ENCODE data around the gene TNK2. TPM values are rescaled to one million over a fixed set of nuclear protein-coding genes. Genes with fewer than 3 reads are reported as not detected.

Gene TNK2
- total RNA-seq, 1 experiment from 2014 or later = 36.0 TPM

DNA sequence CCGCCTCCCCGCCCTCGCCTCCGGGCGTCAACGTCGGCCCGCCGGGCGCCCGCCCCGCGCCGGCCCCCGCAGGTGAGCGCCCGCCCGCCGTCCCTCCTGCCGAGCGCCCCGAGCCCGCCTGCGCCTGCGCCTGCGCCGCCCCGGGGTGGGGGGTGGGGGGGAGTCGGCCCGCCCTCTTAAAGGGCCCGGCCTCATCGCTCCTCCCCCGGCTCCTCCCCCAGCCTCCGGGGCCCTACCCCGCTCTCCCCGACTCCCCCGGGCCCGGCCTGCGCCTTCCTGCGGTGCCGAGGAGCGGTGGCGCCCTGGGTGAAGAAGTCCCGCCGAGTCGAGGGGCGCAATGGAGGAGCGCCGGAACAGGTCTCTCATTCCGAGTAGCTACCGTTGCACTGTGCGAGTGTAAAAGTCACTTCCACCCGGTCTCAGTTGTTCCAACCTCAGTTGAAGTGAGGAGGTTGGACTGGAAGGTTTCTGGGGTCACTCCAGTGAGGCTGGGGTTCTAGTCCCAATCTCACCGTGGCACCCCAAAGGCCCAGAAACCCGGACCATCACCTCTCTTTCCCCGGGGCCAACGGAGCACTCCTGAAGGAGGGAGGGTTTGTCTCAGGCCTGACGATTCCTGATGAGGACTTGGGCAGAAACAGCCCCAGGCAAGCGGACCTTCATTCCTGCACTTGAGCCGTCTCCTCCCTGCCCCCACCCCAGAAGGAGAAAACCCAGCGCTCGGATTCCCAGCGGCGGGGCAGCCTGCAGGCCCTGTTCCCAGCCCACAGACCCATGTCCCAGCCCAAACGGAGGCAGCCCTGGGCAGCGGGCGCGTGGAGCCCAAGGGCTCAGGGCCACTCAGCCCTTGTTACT is 1.5 kb upstream of the TNK2 start:
- ChIA-PET CTCF (interaction anchor here (1.1 to 4.0 kb wide), 2 partner anchors 16 to 47 kb away, joined by 5 to 23 read pairs; no protein-coding TSS in a partner anchor), POLR2A (no interaction called here)
- Histone ChIP-seq H3K4me1 (peaks cover 30% of the 10 kb centered on the region), H3K27me3 (replicated peaks; ENCODE audit: control insufficient read depth, insufficient read depth, low read length) (no peaks in the 10 kb centered on the region), H3K36me3 (ENCODE audit: control insufficient read depth, insufficient read depth, low read length) (no peaks in the 10 kb centered on the region), H3K9me3 (no peaks in the 10 kb centered on the region), H3K4me3 (ENCODE audit: low read depth, low read length) (peak overlapping the region; percentile 74)
- H3K27me3 Mint-ChIP-seq (ENCODE audit: insufficient read depth, unreplicated experiment) = no peaks in the 10 kb centered on the region
- intact Hi-C loops (cut with micrococcal nuclease; ENCODE audit: unreplicated experiment) = loop anchor here (2.0 kb wide), 1 partner anchor 15 kb away; no protein-coding TSS in a partner anchor
- peaks cover 6% of the 10 kb centered on the region for H3K36me3 Mint-ChIP-seq (ENCODE audit: insufficient read depth, unreplicated experiment)
- H3K9me3 Mint-ChIP-seq (ENCODE audit: unreplicated experiment) = no peaks in the 10 kb centered on the region
- peak; percentile 86 to 88 for DNase-seq
- TF ChIP-seq, protein P1, sequence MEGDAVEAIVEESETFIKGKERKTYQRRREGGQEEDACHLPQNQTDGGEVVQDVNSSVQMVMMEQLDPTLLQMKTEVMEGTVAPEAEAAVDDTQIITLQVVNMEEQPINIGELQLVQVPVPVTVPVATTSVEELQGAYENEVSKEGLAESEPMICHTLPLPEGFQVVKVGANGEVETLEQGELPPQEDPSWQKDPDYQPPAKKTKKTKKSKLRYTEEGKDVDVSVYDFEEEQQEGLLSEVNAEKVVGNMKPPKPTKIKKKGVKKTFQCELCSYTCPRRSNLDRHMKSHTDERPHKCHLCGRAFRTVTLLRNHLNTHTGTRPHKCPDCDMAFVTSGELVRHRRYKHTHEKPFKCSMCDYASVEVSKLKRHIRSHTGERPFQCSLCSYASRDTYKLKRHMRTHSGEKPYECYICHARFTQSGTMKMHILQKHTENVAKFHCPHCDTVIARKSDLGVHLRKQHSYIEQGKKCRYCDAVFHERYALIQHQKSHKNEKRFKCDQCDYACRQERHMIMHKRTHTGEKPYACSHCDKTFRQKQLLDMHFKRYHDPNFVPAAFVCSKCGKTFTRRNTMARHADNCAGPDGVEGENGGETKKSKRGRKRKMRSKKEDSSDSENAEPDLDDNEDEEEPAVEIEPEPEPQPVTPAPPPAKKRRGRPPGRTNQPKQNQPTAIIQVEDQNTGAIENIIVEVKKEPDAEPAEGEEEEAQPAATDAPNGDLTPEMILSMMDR (IDR thresholded peaks at IDR 0.05; ENCODE audit: insufficient read depth in 1 of 2, low read depth in 1 of 2, low read length in 1 of 2, severe bottlenecking in 1 of 2, unreplicated experiment in 1 of 2) = no peak
- peaks cover 30% of the 10 kb centered on the region for H3K4me1 Mint-ChIP-seq (ENCODE audit: low read depth, unreplicated experiment)
- no TSS peak for BruUV-seq (replicated peaks)
- peak overlapping the region; percentile 86 for H3K4me3 Mint-ChIP-seq (ENCODE audit: unreplicated experiment)
- no peak overlapping the region for H3K27ac Mint-ChIP-seq (ENCODE audit: unreplicated experiment)

DNA sequence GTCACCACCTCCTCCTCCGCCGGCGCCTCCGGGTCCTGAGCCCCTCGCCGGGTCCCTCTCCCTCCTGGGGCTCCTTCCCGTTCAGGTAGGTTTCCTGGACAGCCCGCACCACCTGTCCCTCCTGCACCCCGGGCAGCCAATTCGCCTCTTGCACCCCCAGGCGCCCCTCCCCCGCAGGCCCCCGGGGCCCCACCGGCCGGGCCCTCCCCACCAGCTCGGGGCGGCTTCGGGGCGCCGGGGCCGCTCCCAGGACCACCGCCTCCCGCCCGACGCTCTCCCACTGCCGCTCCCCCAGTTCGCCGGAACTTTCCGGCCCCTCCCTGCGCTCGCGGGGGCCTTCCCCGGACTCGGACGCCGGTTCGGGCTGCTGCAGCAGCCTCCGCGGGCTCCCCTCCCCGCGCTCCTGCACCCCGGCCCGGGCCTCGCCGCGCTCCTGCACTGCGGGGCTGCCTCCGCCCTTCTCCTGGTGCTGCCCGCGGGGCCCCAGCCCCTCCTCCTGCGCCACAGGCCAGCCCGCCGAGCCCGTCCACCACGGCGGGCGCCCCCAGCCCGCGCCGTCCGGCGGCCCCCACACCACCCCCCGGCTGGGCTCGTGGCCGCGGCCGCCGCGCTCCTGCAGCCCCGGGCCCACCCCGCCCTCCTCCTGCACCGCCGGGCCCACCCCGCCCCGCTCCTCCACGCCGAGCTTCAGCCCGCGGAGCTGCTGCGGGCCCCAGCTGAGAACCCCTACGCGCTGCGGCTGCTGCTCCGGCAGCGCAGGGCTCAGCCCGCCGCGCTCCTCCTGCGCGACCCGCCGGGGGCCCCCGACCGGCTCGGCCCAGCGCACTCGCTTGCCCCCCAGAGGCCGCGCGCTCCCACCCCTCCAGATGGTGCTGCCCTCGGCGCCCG is 587 bp upstream of the TNK2 start:
- peak overlapping the region; percentile 86 for H3K4me3 Mint-ChIP-seq (ENCODE audit: unreplicated experiment)
- intact Hi-C loops (cut with micrococcal nuclease; ENCODE audit: unreplicated experiment) = loop anchor here (2.0 kb wide), 1 partner anchor 14 kb away; no protein-coding TSS in a partner anchor
- no peaks in the 10 kb centered on the region for H3K9me3 Mint-ChIP-seq (ENCODE audit: unreplicated experiment)
- no peaks in the 10 kb centered on the region for H3K36me3 Mint-ChIP-seq (ENCODE audit: insufficient read depth, unreplicated experiment)
- H3K9me3 ChIP-seq = no peaks in the 10 kb centered on the region
- no peaks in the 10 kb centered on the region for H3K27me3 Mint-ChIP-seq (ENCODE audit: insufficient read depth, unreplicated experiment)
- ChIA-PET POLR2A (interaction anchor here (0.7 kb wide), 1 partner anchor 93 kb away, joined by 4 read pairs; no protein-coding TSS in a partner anchor), CTCF (interaction anchor here (1.1 to 4.0 kb wide), 4 partner anchors 15 to 56 kb away, joined by 3 to 23 read pairs (median 6); no protein-coding TSS in a partner anchor)
- H3K36me3 ChIP-seq (ENCODE audit: control insufficient read depth, insufficient read depth, low read length) = no peaks in the 10 kb centered on the region
- no TSS peak for BruUV-seq (replicated peaks)
- H3K4me1 ChIP-seq = peaks cover 24% of the 10 kb centered on the region
- DNase-seq = peak in 1 of 2 experiments; percentile 51
- no peaks in the 10 kb centered on the region for H3K27me3 ChIP-seq (replicated peaks; ENCODE audit: control insufficient read depth, insufficient read depth, low read length)
- peaks cover 26% of the 10 kb centered on the region for H3K4me1 Mint-ChIP-seq (ENCODE audit: low read depth, unreplicated experiment)
- TF ChIP-seq, protein P1 (IDR thresholded peaks at IDR 0.05; ENCODE audit: insufficient read depth in 1 of 2, low read depth in 1 of 2, low read length in 1 of 2, severe bottlenecking in 1 of 2, unreplicated experiment in 1 of 2) = no peak
- H3K4me3 ChIP-seq (ENCODE audit: low read depth, low read length) = peak overlapping the region; percentile 74
- peak overlapping the region; percentile 32 for H3K27ac Mint-ChIP-seq (ENCODE audit: unreplicated experiment)

DNA sequence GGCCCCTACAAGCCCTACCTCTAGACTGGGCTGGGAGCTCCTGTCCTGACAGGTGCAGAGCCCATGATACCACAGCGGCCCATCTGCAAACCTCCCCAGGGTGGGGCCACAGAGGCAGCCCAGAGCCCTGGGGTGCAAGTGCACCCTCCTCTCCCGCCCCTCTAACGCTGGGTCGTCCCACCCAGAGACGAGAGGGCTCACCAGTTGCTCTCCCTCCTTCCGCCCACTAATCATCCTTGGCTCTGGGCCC is 742 bp downstream of the TNK2 start:
- peaks cover 24% of the 10 kb centered on the region for H3K4me1 ChIP-seq
- no peaks in the 10 kb centered on the region for H3K36me3 ChIP-seq (ENCODE audit: control insufficient read depth, insufficient read depth, low read length)
- Mint-ChIP-seq H3K4me1 (ENCODE audit: low read depth, unreplicated experiment) (peaks cover 26% of the 10 kb centered on the region), H3K27ac (ENCODE audit: unreplicated experiment) (no peak overlapping the region), H3K27me3 (ENCODE audit: insufficient read depth, unreplicated experiment) (no peaks in the 10 kb centered on the region), H3K4me3 (ENCODE audit: unreplicated experiment) (peak overlapping the region; percentile 86), H3K36me3 (ENCODE audit: insufficient read depth, unreplicated experiment) (no peaks in the 10 kb centered on the region), H3K9me3 (ENCODE audit: unreplicated experiment) (no peaks in the 10 kb centered on the region)
- BruUV-seq (replicated peaks) = no TSS peak
- TF ChIP-seq, protein P1 (IDR thresholded peaks at IDR 0.05; ENCODE audit: insufficient read depth in 1 of 2, low read depth in 1 of 2, low read length in 1 of 2, severe bottlenecking in 1 of 2, unreplicated experiment in 1 of 2) = no peak
- H3K4me3 ChIP-seq (ENCODE audit: low read depth, low read length) = peak overlapping the region; percentile 74
- ChIA-PET CTCF (interaction anchor here (1.1 to 4.0 kb wide), 2 partner anchors 13 to 55 kb away, joined by 3 to 23 read pairs; no protein-coding TSS in a partner anchor), POLR2A (no interaction called here)
- H3K9me3 ChIP-seq = no peaks in the 10 kb centered on the region
- intact Hi-C loops (cut with micrococcal nuclease; ENCODE audit: unreplicated experiment) = no loop called here
- DNase-seq = no peak
- no peaks in the 10 kb centered on the region for H3K27me3 ChIP-seq (replicated peaks; ENCODE audit: control insufficient read depth, insufficient read depth, low read length)

All from Caco-2 (cell line).